WTC11 (cell line): ENCODE results near the gene GPR161.

ENCODE experiments used
- HMGA2 ChIP-seq: fragments of 250-450 bp; sonication (Bioruptor Pico); IDR thresholded peaks from 2 replicates; pipeline ENCODE4 v1.4.0; 2021; ENCODE audit warnings: mild to moderate bottlenecking, moderate library complexity
- NFYB ChIP-seq: sonication (generic); formaldehyde crosslinking; conservative IDR thresholded peaks from 2 replicates; pipeline ENCODE4 v1.8.0; 2022; ENCODE audit warnings: low read depth, missing genetic modification reagents
- RORB ChIP-seq: fragments of 250-450 bp; sonication (Bioruptor Pico); IDR thresholded peaks from 2 replicates; pipeline ENCODE4 v1.9.0; 2021; ENCODE audit warnings: mild to moderate bottlenecking
- TF ChIP-seq, protein P1 (sequence below): fragments of 200-600 bp; IDR thresholded peaks from 2 replicates; pipeline ENCODE4 v1.8.0; 2022; ENCODE audit warnings: antibody characterized with exemption

DNA sequence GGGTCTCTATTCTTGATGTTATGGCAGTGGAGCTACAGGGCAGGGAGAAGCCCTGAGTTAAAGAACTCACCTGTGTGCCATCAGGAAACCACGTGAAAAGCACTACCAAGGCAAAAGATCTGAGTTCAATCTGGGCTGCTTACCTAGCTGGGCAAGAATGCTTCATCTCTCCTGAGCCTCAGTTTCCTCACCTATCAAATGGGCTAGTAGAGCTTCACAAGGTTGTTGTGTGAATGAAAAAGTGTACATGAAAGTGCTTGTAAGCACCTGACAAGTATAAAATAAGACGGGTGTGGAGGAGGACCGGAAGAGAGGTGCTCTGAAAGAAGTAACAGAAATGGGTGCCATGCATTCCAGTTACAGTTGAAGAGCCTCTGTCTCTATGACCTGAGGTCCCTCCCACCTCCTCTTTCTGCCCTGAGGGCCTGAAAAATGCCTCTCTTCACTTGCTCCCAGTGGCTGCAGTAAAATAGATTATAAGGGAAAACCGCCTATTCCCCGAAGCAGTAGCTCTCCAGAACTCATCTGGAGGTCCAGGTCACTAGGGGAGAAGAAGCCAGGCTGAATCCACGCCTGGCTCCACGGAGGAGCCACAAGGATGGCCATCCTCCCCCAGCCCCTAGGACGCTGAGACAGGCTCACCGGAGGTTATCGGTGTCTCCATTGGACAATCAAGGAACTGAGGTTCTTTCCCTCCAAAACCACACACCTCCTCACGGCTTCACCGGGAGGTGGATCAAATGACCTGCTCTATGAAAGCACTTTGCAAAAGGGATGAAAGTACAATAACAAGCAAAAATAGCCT lies 1.4 kb downstream of the GPR161 start:
- TF ChIP-seq, protein P1, sequence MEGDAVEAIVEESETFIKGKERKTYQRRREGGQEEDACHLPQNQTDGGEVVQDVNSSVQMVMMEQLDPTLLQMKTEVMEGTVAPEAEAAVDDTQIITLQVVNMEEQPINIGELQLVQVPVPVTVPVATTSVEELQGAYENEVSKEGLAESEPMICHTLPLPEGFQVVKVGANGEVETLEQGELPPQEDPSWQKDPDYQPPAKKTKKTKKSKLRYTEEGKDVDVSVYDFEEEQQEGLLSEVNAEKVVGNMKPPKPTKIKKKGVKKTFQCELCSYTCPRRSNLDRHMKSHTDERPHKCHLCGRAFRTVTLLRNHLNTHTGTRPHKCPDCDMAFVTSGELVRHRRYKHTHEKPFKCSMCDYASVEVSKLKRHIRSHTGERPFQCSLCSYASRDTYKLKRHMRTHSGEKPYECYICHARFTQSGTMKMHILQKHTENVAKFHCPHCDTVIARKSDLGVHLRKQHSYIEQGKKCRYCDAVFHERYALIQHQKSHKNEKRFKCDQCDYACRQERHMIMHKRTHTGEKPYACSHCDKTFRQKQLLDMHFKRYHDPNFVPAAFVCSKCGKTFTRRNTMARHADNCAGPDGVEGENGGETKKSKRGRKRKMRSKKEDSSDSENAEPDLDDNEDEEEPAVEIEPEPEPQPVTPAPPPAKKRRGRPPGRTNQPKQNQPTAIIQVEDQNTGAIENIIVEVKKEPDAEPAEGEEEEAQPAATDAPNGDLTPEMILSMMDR = no peak
- TF ChIP-seq NFYB (CRISPR knock-in tag) = no peak
- no peak for TF ChIP-seq RORB (CRISPR knock-in tag)
- no peak for TF ChIP-seq HMGA2 (CRISPR knock-in tag)
